COLO668 (cell line): ENCODE data around the gene NUDT16L1.
A peak's percentile ranks its signal among the peaks of the same experiment; 100 is the strongest.

ENCODE experiments used
- DNase-seq: peaks from one replicate; lab custom pipeline; 2025; ENCODE audit not compliant: unreplicated experiment; lab: John Stamatoyannopoulos, UW

NUDT16L1 gene

DNA sequence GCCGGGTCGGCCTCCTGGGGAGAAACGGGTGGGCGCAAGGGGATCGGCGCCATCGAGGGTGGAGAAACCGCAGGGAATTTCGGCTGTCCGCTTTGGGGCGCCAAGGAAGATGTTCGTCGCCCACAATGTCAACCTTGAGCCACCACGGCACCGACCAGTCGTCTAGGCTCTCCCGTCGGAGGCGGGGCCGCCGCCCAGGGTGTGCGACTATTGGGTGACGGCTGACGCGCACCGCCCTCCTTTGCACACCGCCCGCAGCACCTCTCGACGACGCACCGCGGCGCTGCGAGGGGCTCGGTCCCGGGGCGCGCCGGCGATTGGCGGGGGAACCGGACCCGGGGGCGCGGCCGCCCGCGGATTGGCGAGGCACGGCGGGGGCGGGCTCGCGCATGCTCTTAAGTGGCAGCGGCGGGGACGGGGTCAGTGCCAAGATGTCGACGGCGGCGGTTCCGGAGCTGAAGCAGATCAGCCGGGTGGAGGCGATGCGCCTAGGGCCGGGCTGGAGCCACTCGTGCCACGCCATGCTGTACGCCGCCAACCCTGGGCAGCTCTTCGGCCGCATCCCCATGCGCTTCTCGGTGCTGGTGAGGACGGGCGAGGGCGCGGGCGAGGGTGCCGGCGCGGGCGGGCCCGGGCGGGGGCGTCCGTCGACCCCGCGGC is at the start of gene NUDT16L1:
Gene NUDT16L1 (plus strand): TSS at position 267 of the 660 bp plus-strand sequence. CDS start 165 bp downstream, at position 432.
- DNase-seq: peak; percentile 99

GRCh38 chr16:4646773-4647643 is 46.4 kb upstream of the NUDT16L1 start:
- no peak for DNase-seq

GRCh38 chr16:4647644-4647980 is 45.8 kb upstream of the NUDT16L1 start:
- DNase-seq: no peak

- DNase-seq: no peak
Observed at GRCh38 chr16:4648917-4649316, 44.4 kb upstream of the NUDT16L1 start.

DNA sequence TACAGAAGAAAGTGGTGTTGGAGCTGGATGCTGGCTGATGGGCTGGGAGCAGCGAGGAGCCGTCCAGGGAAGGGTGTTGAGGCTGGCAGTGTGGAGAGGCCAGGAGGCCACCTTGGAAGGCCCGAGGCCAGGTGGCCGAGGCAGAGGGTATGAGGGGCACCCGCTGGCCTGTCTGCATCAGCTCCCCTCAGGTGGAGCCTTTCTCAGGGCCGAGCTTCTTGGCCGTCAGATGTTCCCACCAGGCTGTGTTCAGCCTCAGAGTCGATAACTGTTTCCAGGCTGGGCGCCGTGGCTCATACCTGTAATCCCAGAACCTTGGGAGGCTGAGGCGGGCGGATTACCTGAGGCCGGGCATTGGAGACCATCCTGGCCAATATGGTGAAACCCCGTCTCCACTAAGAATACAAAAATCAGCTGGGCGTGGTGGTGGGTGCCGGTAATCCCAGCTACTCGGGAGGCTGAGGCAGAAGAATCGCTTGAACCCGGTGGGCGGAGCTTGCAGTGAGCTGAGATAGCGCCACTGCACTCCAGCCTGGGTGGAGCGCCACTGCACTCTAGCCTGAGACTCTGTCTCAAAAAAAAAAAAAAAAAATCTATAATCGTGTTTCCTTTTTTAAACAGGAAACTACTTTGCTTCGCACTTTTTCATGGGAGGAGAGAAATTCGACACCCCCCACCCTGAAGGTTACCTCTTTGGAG is 43.5 kb upstream of the NUDT16L1 start:
- DNase-seq: no peak

DNA sequence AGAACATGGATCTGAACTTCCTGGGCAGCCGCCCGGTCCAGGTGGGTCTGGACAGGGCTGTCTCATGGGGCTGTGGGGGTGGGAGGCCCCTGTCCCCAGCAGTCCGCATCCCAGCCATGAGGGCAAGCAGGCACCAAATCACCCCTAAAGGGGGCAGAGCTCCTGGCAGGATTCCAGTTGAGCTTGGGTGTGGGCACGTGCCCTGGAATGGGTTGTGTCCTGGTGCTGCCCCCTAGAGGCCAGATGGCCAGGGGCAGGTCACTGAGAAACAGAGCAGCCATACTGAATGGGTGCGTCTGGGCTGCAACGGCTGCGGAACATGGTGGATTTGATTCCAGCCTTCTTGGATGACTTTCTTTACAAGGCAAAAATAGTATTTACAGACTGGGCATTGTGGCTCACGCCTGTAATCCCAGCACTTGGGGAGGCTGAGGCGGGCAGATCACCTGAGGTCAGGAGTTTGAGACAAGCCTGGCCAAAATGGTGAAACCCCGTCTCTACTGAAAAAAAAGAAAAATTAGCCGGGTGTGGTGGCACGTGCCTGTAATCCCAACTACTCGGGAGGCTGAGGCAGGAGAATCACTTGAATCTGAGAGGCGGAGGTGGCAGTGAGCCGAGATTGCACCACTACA is 42.8 kb upstream of the NUDT16L1 start:
- DNase-seq: peak; percentile 85

DNA sequence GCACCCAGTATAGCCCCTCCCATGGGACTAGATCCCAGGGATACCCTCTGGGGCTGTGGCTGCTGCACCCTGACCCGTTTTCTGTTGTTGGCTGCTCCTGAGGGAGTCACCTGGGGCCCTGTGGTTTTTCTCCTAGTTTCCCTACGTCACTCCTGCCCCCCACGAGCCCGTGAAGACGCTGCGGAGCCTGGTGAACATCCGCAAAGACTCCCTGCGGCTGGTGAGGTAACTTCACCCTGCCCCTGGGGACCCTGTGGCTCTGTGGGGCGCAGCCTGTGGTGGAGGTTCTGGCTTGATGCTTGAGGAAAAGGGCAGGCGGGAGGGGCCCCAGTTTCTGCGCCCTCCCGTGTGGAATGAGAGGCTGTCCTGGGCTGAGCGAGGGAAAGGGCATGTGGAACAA is 41.5 kb upstream of the NUDT16L1 start:
- DNase-seq: no peak

GRCh38 chr16:4652561-4652960 is 40.8 kb upstream of the NUDT16L1 start:
- DNase-seq: no peak

GRCh38 chr16:4654011-4654963 is 39.1 kb upstream of the NUDT16L1 start:
- DNase-seq: no peak

GRCh38 chr16:4654964-4655590 is 38.3 kb upstream of the NUDT16L1 start:
- DNase-seq: no peak

DNA sequence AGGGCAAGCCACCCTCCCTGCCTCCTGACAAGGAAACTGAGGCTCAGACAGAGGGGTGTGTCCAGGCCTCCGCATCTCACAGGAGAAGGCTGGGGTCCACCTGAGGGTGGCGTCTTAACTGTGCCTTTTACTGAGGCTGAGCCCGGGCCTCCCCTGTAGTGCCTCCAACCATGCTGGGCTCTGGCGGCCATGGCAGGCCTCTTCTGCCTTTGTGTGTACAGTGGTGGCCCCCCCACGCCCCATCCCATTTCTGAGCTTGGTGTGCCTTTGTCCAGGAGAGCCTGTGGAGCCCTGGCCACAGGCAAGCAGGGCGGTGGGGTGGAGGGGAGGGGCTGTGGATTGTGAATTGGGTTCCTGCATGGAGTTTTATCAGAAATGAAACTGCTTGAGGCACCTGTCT is 37.6 kb upstream of the NUDT16L1 start:
- no peak for DNase-seq

- DNase-seq: no peak
Observed at GRCh38 chr16:4656221-4656620, 37.1 kb upstream of the NUDT16L1 start.

GRCh38 chr16:4656695-4657686 is 36.4 kb upstream of the NUDT16L1 start:
- no peak for DNase-seq

- no peak for DNase-seq
Observed at GRCh38 chr16:4659363-4660353, 33.7 kb upstream of the NUDT16L1 start.

GRCh38 chr16:4660454-4661007 is 32.8 kb upstream of the NUDT16L1 start:
- peak; percentile 78 for DNase-seq

- DNase-seq: peak; percentile 29
Observed at GRCh38 chr16:4661661-4662060, 31.7 kb upstream of the NUDT16L1 start.

DNA sequence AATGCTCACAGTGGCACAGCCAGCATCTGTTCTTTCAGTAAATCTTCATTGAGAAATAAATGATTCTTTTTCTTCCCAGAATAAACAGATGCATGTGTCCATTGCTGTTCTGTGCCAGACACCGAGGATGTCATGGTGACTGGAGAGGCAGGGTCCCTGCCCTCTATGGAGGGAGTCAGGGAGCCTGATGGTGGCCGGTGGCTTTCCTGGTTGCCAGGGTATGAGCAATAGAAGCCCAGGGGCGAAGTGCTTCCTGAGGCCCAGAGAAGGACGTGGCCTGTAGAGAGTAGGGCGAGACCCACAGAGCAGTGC is 29.9 kb upstream of the NUDT16L1 start:
- no peak for DNase-seq
